IPS-NIHi11 (cell line): ENCODE data around the gene COX7A2.

Experiments used
- DNase-seq: peaks from one replicate; pipeline ENCODE4 v3.0.0; 2012; ENCODE audit warnings: mixed read lengths, low spot score

Gene COX7A2, protein sequence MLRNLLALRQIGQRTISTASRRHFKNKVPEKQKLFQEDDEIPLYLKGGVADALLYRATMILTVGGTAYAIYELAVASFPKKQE

DNA sequence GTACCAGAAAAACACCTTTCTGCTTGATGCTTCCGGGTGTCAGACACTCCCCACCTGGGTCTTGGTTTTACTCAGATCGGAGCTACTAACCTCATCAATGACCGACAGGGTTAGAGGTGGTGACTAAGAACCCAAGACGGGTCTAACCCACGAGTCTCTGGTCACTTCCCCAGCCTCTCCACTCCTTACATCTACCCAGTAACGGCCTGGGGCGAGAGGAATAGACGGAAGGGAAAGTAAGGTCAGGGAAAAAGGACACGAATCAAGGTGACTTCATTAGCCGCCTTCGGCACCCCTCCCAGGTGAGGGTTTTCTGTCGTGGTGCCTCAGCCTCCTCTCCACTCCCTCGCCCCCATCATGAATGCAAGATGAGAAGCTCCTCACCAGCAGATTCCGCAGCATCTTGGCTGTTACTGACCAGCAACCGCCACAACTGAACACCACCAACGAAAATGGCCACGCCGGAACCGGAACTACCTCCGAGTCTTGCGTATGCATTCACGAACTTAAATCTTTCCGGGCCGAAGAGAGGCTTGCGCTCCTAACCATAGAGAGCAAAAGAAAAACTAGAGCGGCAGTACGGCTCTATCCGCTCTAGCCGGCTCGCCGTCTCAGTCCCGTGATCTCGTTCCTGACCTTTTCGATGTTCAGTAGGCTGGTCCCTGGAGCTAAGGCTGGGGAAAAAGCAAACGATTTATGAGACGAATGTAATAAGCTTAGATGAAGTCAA lies at the start of gene COX7A2:
Gene COX7A2, minus strand, starts transcription at position 469 of the 730 bp plus-strand sequence. Its CDS starts 67 bp downstream, at position 402.
- peak; percentile 85 for DNase-seq

DNA sequence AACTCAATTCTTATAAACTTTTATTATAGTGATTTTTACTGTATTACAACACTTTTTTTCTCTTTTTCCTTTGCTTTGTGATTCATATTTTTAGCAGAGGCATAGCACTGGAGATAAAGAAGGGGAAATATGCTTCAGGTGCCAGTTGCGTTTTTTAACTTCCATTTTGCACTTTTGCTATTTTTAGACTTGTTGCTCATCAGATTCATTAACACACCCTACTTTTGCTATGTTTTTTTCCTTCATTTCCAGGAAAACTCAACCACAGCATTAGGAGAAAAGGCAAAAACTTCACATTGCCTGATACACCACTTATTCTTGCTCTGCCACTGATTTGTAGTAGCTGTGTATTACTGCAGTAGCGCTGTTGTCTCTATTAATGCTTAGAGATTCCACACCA lies 49.0 kb upstream of the COX7A2 start:
- no peak for DNase-seq

DNA sequence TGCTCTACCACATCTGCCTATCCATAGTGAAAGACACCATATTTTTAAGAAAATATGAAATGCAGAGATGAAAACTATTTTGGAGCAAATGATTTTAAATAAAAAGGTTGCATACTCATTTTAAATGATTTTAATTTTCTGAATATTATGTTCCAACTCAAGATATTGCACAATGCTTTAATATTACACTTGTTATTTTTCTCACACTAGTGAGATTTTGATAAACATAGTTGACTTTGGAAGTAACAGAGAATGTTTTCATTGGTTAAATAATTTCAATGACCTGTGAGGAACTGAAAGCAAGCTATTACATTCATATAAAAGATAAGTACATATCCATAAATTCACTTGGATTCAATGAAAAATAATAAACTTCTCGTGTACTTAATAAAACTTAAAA lies 48.1 kb upstream of the COX7A2 start:
- no peak for DNase-seq

DNA sequence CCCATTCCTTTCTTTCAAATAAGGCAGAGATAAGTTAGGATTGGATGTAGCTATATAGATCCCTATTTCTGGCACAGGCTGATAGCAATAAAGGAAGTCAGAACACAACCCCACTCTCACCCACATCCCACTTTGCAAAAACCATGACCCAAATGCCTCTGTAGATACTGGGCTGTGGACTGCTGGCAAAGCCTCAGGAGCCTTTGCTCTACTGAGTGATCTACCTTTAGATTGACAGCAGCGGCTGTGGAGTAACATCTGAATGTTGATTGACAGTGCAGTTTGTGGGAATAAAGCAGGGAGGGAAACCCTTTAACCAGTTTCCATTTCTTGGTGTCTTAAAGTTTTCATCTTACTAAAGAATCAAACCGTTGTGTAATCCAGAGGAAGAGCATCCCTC lies 47.7 kb upstream of the COX7A2 start:
- DNase-seq, result no peak

DNA sequence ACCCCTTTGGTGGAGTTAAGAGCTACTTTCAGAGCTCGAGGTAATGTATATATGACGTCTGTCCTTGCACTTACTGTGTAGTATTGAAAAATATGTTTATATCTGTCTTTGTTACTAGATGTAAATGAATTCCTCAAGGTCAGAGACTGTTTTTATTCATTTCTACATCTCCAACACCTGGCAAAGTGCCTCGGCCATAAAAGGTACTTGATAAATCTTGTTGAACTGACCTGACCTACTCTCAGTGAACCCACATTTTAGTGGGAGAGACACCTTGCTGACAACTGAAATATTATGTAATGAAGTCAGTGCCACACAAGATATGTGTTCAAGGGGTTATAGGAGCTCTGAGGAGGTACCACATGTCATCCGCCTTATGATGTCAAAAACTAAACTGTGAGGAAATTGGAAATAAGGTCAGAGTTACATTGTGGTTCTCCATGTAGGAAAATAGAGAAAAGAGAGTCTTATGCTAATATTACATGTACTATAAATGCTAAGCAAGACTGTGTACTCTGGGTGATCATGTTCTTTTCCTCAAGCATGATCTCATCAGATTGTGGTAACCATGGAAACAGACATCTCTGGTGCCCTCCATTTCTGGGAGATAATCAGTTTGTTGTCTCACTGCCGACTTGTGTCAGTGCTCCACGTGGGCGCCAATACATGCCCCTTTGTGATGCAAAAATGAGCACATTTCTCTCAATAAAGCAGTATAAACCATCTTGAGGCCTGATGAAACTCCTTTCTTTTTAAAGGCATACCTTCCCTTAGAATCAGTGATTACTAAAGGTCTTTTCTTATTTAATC lies 46.7 kb upstream of the COX7A2 start:
- DNase-seq, result peak; percentile 36

DNA sequence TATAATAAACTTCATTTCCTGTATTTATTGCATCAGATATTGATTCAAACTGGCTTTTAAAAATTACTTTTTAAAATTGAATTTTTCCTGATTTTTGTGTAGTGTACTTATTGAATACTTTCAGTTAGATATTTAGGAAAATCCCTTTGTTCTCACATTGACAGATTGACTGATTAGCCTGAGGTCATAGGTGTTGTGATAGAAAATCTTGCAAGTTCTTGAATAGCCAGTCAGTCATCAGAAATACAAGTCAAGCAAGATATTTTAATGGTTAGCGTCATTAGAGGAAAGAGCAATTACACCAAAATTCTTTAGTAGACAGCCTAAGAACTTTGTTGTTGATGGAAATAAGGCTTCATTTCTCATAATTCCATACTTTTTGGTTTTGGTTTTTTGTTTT lies 44.4 kb upstream of the COX7A2 start:
- DNase-seq, result no peak

DNA sequence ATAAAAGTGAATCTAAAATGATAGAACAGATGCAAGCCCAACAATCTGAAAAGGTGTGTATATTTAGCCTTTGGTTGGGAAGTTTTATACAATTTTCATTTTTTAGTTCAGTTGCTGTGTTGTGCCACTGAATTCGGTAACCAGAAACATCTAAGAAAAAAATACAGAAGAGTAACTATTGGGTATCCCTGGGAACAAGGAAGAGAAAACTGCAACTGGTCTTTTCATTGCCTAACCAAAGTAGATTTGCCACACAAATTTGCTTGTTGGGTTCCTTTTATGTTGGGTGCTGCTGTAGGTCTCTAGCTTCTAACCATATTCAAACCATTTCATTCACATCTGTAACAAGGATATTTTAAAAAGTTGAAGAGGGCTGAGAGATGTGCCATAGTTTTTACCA lies 43.8 kb upstream of the COX7A2 start:
- DNase-seq, result no peak

DNA sequence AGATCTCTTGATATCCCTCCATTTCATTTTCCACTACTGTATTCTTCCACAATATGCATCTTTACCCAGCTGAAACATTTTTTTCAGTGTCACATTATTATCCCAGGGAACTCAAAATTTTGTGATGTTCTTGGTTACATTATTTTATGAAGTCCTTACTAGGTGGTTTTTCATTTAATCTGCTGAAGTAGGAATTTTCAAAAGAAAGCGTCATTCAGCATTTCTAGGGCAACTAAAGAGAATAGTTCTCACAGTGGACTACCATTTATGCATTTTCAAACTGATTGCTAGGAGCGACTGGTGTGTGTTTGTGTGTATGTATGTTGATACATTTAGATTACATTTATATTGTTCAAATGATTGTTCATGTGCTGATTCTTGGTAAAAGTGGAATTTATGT lies 43.4 kb upstream of the COX7A2 start:
- no peak for DNase-seq

DNA sequence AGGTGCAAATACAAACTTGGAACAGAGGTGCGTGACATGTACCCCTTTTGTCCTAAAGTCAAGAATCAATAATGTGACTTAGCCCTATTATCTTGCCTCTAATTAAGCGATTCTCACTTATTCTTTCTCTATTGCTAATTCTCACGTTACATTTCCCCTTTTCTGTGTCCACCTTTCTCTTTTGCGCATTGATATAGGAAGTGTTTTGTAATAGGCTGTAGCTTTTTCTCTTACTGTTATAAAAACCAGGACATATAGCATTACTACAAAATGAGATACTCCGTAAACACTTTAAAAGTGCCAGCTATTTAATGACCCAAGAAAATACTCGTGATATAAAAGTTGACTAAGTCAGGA lies 41.7 kb upstream of the COX7A2 start:
- no peak for DNase-seq

DNA sequence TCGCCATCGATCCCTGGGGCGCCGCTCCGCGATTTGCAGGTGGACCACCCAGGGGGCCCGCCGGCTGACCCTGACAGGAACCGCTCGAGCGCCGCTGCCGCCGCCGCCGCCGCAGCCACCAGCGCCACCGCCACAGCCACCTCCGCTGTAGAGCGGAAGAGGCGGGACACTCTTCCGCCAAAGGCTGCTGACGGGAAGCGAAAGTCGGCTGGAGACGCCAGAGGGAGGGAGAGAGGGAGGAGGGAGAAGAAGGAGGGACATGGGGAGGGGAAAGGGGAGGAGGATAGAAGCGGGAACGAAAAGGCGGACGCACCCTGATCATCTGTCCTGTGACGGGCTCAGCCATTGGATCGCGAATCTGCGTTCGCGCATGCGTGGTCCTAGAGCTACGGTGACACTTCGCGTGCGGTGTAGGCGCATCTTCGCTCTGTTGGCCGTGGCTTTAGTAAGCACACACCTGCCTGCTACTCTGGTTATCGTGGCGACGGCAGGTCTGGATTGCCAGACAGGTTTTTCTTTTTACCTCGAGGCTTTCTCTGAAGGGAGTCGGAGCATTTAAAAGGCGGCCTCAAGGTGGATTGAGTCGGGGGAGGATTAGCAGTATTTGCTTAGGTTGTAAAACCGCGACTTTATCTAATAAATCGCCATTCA lies 41.2 kb upstream of the COX7A2 start, which contains the start of gene TMEM30A:
Gene TMEM30A, minus strand, starts transcription at position 161 of the 651 bp plus-strand sequence. Its CDS starts 154 bp downstream, at position 7.
- peak; percentile 96 for DNase-seq

DNA sequence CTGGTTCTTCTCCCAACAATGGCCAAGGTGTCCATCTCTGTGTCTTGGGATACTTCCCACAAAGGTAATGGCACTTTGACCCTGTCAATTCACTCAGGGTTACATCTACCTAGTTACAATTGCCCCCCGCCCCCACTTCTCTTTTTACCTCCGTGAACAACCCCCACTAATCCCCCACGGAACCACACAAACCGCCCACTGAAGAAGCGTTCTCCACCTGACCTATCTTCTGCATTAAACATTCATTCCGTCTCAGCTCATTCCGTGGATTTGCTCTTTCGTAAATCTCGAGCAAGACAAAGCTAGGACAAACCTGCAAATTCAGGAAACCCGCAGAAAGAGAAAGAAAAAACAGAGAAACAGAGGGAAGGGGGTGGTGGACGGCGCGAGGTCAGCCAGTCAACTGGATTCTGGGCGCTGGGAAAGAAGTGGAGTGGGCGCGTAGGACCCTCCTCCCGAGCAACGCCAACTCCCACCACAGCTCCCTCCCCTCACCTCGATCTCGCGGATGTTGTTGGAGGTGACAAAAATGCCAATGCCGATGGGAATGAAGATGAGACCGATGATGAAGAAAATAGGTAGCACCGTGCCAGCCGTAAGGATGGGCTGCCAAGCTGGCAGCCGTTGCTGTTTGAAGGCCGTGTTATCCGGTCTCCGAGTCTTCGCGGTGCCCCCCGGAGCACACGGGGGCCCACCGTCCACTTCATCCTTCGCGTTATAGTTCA lies 40.5 kb upstream of the COX7A2 start:
- peak; percentile 39 for DNase-seq

DNA sequence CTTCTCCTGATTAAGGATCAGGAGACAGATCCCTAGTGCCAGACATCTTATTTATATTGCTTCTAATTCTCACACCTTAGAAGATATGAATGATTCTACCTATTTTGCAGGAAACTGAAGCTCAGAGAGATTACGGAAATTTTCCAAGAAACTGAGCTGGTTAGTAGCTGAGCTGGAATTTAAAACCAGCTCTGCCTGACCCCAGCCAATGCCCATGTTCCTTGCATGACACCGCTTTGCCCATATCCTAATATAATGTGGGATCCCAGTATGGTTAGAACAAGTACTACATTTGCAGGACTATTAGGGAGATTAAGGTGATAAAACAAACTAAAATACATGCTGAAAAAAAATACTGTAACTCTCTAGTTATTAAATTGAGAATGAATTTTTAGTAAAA lies 39.1 kb upstream of the COX7A2 start:
- no peak for DNase-seq

DNA sequence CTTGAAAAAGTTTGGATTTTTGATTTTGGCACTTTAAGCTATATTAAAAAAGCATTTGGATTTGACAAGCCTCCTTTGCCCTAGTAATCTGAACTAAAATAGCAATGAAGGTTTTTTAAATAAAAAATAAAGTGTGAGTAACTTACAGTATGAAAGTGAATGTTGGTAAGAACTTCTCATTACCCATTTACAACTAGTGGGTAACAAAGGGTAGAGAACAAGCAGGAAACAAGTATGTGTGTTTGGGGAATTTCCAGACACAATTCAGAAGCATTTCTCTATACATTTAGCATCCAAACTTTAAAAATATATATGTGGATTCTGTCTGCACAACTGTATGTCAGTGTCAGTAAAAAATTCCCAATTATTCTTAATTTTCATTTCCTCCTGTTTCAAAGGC lies 38.1 kb upstream of the COX7A2 start:
- DNase-seq, result no peak

DNA sequence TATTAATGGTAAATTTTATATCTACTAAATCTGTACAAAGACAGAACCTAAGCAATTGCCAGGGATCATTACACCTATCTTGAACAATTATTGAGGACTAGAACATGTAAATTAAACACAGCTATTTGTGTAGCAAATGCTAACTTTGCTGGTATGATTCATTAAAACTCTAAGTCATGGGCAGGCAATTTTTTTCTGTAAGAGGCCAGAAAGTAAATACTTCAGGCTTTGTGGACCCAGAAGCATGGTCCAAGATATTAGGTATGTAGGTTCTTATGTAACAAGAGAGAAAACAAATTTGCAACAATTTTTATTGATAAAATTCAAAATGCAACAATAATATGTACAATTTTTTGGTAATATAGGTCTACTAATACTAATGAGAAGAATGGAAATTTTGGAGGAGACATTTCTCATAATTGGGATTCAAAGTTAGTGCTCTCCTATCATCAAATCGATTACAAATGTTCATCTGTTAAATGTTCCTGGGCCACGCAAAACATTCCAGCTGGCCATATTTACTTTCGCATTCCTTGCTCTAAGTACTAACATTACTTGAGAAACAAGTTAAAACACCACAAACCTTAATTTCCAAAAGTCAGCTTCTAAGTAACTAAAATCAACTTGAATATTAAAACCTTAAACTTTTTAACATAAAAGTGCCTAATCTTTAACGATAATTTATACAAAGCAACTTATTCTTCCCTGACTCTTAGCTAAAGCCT lies 36.7 kb upstream of the COX7A2 start:
- DNase-seq, result no peak

DNA sequence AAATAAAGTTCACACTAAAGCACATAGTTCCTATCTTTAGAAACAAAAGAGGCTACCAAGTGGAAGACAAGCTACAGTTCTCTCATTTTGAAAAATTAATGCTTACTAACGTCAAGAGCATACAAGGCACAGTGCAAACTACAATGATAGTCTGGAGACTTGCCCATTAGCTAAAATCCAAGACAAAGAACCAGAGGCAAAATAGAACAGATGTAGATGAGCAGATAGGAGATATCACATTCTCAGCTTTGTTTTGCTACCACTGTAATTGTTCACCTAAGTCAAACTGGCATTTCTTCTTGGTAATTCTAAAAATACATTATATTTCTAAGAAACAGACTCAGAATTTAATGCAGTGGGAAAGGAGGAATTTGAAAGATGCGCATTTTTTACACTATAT lies 35.8 kb upstream of the COX7A2 start:
- no peak for DNase-seq

DNA sequence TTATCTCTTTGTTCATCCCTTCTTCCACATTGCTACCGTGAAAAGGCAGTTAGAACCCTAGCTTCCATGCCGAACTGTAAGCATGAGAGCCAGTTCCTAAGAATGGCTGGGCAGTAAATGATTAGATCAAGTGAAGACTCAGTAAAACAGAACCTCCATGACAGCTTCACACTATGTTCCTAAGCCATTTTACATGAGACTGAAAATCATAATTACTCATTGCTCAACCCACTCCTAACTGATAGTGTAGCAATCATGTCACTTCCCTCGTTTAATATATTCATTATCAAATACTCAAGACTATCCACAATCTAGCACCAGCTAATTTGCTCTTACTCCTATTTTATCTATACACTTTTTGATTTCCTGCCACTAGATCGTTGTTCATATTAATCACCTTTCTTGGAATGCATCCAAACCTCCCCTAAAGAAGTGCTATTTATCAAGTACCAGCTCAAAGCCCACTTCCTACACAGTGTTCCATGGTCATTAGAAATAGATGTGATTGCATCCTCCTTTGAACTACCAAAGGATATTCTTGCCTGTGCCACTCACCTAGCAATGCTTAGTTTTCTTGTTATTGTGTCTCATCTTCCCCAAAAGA lies 35.0 kb upstream of the COX7A2 start:
- DNase-seq, result no peak

DNA sequence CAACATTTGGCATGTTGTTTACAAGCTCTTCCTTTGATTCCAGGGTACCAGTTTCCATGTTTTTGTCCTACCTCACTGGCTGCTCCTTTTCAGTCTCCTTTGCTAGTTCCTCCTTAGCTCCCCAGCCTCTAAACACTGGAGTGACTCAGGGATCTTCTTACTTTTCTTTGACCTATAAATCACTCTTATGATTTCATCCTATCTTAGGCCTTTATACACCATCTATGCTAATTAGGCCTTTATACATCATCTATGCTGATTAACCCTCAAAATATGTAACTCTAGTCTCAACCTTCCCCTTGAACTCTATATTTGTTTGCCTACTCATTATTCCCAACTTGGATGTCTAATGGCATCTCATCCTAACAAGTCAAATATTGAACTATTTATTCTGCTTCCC lies 31.5 kb upstream of the COX7A2 start:
- no peak for DNase-seq

DNA sequence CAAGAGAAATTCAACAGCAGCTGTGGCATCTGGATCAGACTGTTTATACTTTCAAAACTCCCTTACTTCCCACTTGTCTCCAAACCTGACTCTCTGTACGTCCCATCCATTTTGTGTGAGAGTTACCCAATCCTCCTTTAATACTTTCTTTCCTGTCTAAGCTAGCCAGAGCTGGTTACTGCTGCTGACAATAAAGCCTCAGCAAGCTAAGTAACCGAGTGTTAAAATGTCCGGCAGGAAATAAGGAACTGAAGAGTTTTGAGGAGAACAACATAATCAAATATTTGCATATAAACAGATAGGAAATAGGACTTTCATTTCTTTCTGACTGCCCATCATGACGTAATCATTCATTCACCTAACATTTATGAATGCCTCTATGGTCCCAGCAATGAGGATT lies 29.4 kb upstream of the COX7A2 start:
- no peak for DNase-seq

DNA sequence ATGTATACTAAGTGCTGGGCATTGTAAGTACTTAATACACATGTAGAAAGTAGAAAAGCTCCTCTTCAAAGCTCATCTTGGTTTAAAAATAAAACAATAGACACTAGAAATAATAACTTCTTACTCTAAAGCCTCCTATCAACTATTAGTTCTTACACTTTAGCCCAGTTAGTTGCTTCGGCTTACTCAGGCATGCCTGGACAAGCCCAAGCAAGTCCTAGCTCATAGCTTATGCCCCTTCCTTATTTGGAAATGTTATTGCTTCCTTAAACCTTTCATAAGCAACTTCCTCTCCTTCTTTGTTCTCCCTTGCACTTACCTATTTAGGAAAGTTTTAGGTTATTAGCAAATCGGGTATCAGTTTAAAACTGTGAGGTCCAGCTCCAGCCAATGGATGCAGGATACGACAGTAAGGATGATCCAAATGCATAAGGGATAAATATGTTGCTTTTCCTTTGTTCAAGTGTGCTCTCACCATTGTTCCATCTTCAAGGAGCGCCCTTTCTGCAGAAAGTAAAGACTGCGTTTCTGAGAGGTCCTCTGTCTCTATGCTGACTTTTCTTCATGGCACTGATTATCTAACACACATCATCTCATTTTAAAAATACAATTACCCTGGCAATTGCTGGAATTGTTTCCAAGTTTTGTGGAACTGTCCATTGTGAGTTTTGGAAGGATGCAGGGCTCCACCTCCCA lies 28.7 kb upstream of the COX7A2 start:
- DNase-seq, result no peak

DNA sequence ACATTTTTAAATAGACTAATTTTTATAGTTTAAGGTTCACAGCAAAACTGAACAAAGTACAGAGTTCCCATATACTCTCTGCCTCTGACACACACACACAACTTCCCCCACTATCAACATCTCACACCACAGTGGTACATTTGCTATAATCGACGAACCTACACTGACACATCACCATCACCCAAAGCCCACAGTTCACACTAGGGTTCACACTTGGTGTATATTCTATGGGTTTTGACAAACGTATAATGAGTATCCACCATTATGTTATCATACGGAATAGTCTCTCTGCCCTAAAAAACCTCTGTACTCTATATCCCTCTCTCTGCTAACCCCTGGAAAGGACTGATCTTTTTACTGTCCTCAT lies 25.4 kb upstream of the COX7A2 start:
- DNase-seq, result no peak
